T-cell (primary cell): ENCODE measurements around the gene EMC7. TPM values are rescaled to one million over a fixed set of nuclear protein-coding genes. Genes with fewer than 3 reads are reported as not detected.

Experiments
- ATAC-seq, 4 experiments: fragments of 200-7000 bp in 3 of 4; fragments of 150-1000 bp in 1 of 4; cut with Tn5 transposase; replicated peaks in 1 of 4; 1 replicate in 3 of 4; 2 replicates in 1 of 4; pipeline ENCODE4 v1.10.0; 2021; ENCODE audit warnings: moderate library complexity in 3 of 4, mild to moderate bottlenecking in 2 of 4, moderate number of reproducible peaks in 1 of 4
- CTCF ChIA-PET, 2 donors: fragments of 300-600 bp; sonication (Branson Sonifier 250); formaldehyde crosslinking; loops; one replicate each; lab custom pipeline; 2022; ENCODE audit warnings: antibody characterized with exemption in 2 of 2; lab: Charles Lee
- POLR2A ChIA-PET, 2 donors: fragments of 300-600 bp; sonication (Branson Sonifier 250); formaldehyde crosslinking; loops; one replicate each; lab custom pipeline; 2022; ENCODE audit warnings: antibody characterized with exemption in 2 of 2; lab: Charles Lee
- DNase-seq, 35 experiments: peaks; one replicate each; pipeline versions ENCODE4 v3.0.0 to v3.0.0-alpha.2; 2013 to 2023
- H3K27ac ChIP-seq: one replicate; pipeline ENCODE4 v1.5.1; 2013; ENCODE audit warnings: low read length
- H3K27me3 ChIP-seq, 2 experiments: replicated peaks in 1 of 2; 1 replicate in 1 of 2; 2 replicates in 1 of 2; pipeline versions ENCODE4 v1.6.1 to v1.7.0; 2013; ENCODE audit warnings: low read length in 1 of 2, mixed read lengths in 1 of 2; ENCODE audit not compliant: control insufficient read depth in 2 of 2, insufficient read depth in 2 of 2; ENCODE audit errors: extremely low read depth in 1 of 2
- H3K36me3 ChIP-seq, 2 donors: 1 replicate in 1 of 2; 2 replicates in 1 of 2; pipeline versions ENCODE4 v1.6.1 to v1.7.0; 2013; ENCODE audit warnings: low read length in 1 of 2; ENCODE audit not compliant: control insufficient read depth in 2 of 2, insufficient read depth in 1 of 2; ENCODE audit errors: extremely low read depth in 1 of 2
- H3K4me1 ChIP-seq, 2 experiments: 1 replicate in 1 of 2; 2 replicates in 1 of 2; pipeline versions ENCODE4 v1.6.1 to v1.7.0; 2013; ENCODE audit warnings: low read length in 2 of 2, mixed read lengths in 1 of 2; ENCODE audit not compliant: insufficient read depth in 2 of 2, control insufficient read depth in 1 of 2; ENCODE audit errors: extremely low read depth in 1 of 2
- H3K4me3 ChIP-seq, 2 donors: 1 replicate in 1 of 2; 2 replicates in 1 of 2; pipeline versions ENCODE4 v1.5.1 to v1.7.0; 2013; ENCODE audit warnings: mild to moderate bottlenecking in 2 of 2, low read length in 1 of 2, moderate library complexity in 1 of 2; ENCODE audit not compliant: control insufficient read depth in 1 of 2; ENCODE audit errors: extremely low read depth in 1 of 2
- H3K9me3 ChIP-seq: 2 replicates; pipeline ENCODE4 v1.7.0; 2013
- H3K27ac Mint-ChIP-seq, 2 donors: one replicate each; pipeline ENCODE4 v1.8.0; 2020 to 2021; ENCODE audit warnings: mild to moderate bottlenecking in 2 of 2, mixed read lengths in 2 of 2
- H3K27me3 Mint-ChIP-seq, 2 donors: one replicate each; pipeline ENCODE4 v1.8.0; 2021 to 2022; ENCODE audit warnings: mixed read lengths in 2 of 2
- H3K36me3 Mint-ChIP-seq: one replicate; pipeline ENCODE4 v1.8.0; 2021; ENCODE audit warnings: mixed read lengths
- H3K4me1 Mint-ChIP-seq, 3 donors: one replicate each; pipeline ENCODE4 v1.8.0; 2020 to 2022; ENCODE audit warnings: mixed read lengths in 3 of 3, mild to moderate bottlenecking in 1 of 3
- H3K4me3 Mint-ChIP-seq, 3 donors: one replicate each; pipeline ENCODE4 v1.8.0; 2020 to 2022; ENCODE audit warnings: mild to moderate bottlenecking in 3 of 3, mixed read lengths in 3 of 3, moderate library complexity in 3 of 3
- H3K9me3 Mint-ChIP-seq, 3 donors: one replicate each; pipeline ENCODE4 v1.8.0; 2020 to 2022; ENCODE audit warnings: mixed read lengths in 3 of 3
- WGBS: methylation state at CpG from one replicate; pipeline ENCODE4 v1.1.5; 2013; ENCODE audit warnings: missing lambda C conversion rate; ENCODE audit not compliant: insufficient coverage; 5-methylcytosine and 5-hydroxymethylcytosine counted together
- total RNA-seq, 35 experiments: library from RNA in 6 of 35; stranded (reverse) in 6 of 35; fragments of 120-200 nt in 1 of 35; gene quantifications; one replicate each; pipeline versions ENCODE4 v1.2.1 to v1.2.4 and lab custom pipeline; 2013 to 2026

Gene EMC7
- total RNA-seq, 5 donors from 2014 or later (not counting 1 experiment from before 2014, with no cell fraction given), result 29.4 to 40.2 (median 33.0) TPM

DNA sequence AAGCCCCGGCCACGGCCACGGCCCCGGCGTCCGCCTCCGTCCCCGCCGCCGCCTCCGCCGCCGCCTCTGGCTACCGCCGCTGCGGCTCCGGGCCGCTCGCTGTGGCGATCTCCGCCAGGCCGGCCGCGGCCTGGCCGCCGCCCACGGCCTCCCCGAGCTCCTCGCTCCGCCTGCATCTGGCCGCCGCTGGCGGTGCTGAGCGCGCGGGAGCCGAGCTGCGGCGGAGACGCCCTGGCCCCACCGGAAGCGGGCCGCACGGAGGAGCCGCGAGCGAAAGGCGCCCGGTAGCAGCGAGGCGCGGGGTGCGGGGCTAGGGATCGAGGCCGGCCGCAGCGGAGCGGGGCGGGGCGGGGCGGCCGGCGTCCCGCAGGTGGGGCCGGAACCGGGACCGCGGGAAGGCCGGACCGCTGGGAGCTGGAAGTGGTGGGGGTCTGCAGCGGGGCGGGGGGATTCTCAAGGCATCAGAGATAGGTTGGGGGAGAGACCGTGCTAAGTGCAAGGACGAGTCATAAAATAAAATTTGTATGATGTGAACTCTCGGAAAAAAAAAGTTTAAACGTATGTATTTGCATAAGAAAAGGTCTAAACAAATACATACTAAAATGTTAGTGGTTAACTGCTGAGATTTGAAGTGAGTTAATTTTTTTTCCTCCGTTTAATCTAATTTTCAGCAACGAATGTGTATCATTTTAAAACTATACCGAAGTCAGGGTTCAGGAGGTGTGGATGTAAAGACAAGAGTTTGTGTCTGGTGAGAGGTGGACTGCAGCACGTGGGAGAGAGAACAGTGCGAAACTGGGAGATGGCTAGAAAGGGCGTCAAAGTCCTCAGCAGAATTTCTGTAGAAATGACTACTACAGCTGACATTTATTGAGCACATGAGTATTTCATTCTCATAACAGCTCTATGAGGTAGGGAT is 62.5 kb downstream of the EMC7 start, which contains the start of gene AVEN:
Gene AVEN, minus strand, starts transcription at position 334 of the 919 bp plus-strand sequence. Its CDS starts 158 bp downstream, at position 176.
- Histone ChIP-seq H3K36me3 (no peaks in the 10 kb centered on the region), H3K27me3 (no peaks in the 10 kb centered on the region), H3K9me3 (no peaks in the 10 kb centered on the region), H3K4me1 (peaks cover 4 to 12% of the 10 kb centered on the region in 2 experiments), H3K27ac (peak within 1 kb of the TSS; percentile 81), H3K4me3 (peak within 1 kb of the TSS; percentile 96 to 99)
- ChIA-PET POLR2A (interaction anchor here in 1 of 2 donors (0.6 kb wide), 1 partner anchor 30 kb away, joined by 3 read pairs; no protein-coding TSS in a partner anchor), CTCF (interaction anchor here (0.6 to 1.1 kb wide), 2 partner anchors 20 to 171 kb away, joined by 4 to 6 read pairs; partner anchors contain the start of gene KATNBL1 (in 1 of the 2))
- 0% methylated on average over 71 of the region's 82 CpGs for WGBS
- no peaks in the 10 kb centered on the region for H3K9me3 Mint-ChIP-seq
- H3K4me3 Mint-ChIP-seq, result peak within 1 kb of the TSS; percentile 87 to 96 (median 92)
- H3K4me1 Mint-ChIP-seq, result peaks cover 18 to 20% (median 18%) of the 10 kb centered on the region in 3 donors
- ATAC-seq, result peak; percentile 74 to 84 (median 82)
- H3K27ac Mint-ChIP-seq, result peak within 1 kb of the TSS; percentile 96
- no peaks in the 10 kb centered on the region for H3K27me3 Mint-ChIP-seq
- peak in 33 of 35 experiments; percentile 10 to 75 (median 42) for DNase-seq
- no peaks in the 10 kb centered on the region for H3K36me3 Mint-ChIP-seq

GRCh38 chr15:34038023-34038870 is 63.4 kb downstream of the EMC7 start:
- H3K27ac ChIP-seq, result peak overlapping the region; percentile 81
- Mint-ChIP-seq H3K36me3 (no peaks in the 10 kb centered on the region), H3K9me3 (no peaks in the 10 kb centered on the region), H3K27ac (peak overlapping the region; percentile 89 to 96), H3K4me3 (peak overlapping the region; percentile 87 to 96 (median 92)), H3K27me3 (no peaks in the 10 kb centered on the region), H3K4me1 (peaks cover 18 to 20% (median 18%) of the 10 kb centered on the region in 3 donors)
- peak overlapping the region; percentile 96 to 99 for H3K4me3 ChIP-seq
- H3K9me3 ChIP-seq, result no peaks in the 10 kb centered on the region
- peak; percentile 35 to 87 (median 64) for DNase-seq
- H3K36me3 ChIP-seq, result no peaks in the 10 kb centered on the region
- under 1% methylated on average over 62 of the region's 70 CpGs for WGBS
- CTCF ChIA-PET, result interaction anchor here (0.6 to 1.1 kb wide), 3 partner anchors 20 to 329 kb away, joined by 4 to 6 read pairs (median 4); partner anchors contain the start of gene KATNBL1 (in 1 of the 2)
- H3K4me1 ChIP-seq, result peaks cover 4 to 12% of the 10 kb centered on the region in 2 experiments
- peak; percentile 85 to 87 (median 86) for ATAC-seq
- POLR2A ChIA-PET, result interaction anchor here in 1 of 2 donors (0.5 kb wide), 1 partner anchor 287 kb away, joined by 3 read pairs; no protein-coding TSS in a partner anchor
- peaks cover 0 to 2% of the 10 kb centered on the region in 2 experiments for H3K27me3 ChIP-seq

Other genes starting within 250 kb of the EMC7 start
- gene CHRM5, start 133.4 kb downstream of the EMC7 start, total RNA-seq, result not detected
- gene AVEN, start 62.7 kb downstream of the EMC7 start, total RNA-seq, result 10 to 100 TPM in 1 of 5 donors, 1 to 10 TPM in 4; 7.9 to 10.0 (median 9.7) TPM
- gene PGBD4, start 221 bp upstream of the EMC7 start, total RNA-seq, result 1 to 10 TPM; 3.1 to 4.0 (median 3.7) TPM
- gene KATNBL1, start 108.2 kb upstream of the EMC7 start, total RNA-seq, result 10 to 100 TPM; 27.1 to 37.3 (median 29.5) TPM
- gene EMC4, start 123.2 kb upstream of the EMC7 start, total RNA-seq, result 10 to 100 TPM; 65.3 to 80.4 (median 77.6) TPM
- gene SLC12A6, start 235.9 kb upstream of the EMC7 start, total RNA-seq, result 100 to 1,000 TPM in 1 of 5 donors, 10 to 100 TPM in 4; 71.2 to 103 (median 77.8) TPM
- gene NOP10, start 241.3 kb upstream of the EMC7 start, total RNA-seq, result 10 to 100 TPM; 38.2 to 88.9 (median 68.8) TPM
- not detected for gene NUTM1, start 241.5 kb upstream of the EMC7 start, total RNA-seq